Left hindlimb (tissue), 1 donor: Measurements from ENCODE around the gene KCTD5.

ENCODE experiments used
- DNase-seq: peaks from one replicate; pipeline ENCODE4 v3.0.0-alpha.2; 2018

The KCTD5 gene

GRCh38 chr16:2698103-2698870, 16.0 kb downstream of the KCTD5 start:
- DNase-seq: no peak

- DNase-seq: no peak
Observed at GRCh38 chr16:2698965-2699750, 16.8 kb downstream of the KCTD5 start.

GRCh38 chr16:2699791-2700600, 17.7 kb downstream of the KCTD5 start:
- no peak for DNase-seq

GRCh38 chr16:2700786-2701185, 18.5 kb downstream of the KCTD5 start:
- DNase-seq: no peak

- DNase-seq: no peak
Observed at GRCh38 chr16:2701272-2701671, 18.9 kb downstream of the KCTD5 start.

- no peak for DNase-seq
Observed at GRCh38 chr16:2701713-2702437, 19.6 kb downstream of the KCTD5 start.

GRCh38 chr16:2702438-2702825, 20.1 kb downstream of the KCTD5 start:
- no peak for DNase-seq

- DNase-seq: no peak
Observed at GRCh38 chr16:2702871-2703745, 20.8 kb downstream of the KCTD5 start.

- no peak for DNase-seq
Observed at GRCh38 chr16:2704166-2704982, 22.1 kb downstream of the KCTD5 start.

GRCh38 chr16:2704983-2705275, 22.6 kb downstream of the KCTD5 start:
- no peak for DNase-seq

GRCh38 chr16:2705351-2705750, 23.0 kb downstream of the KCTD5 start:
- DNase-seq: no peak

GRCh38 chr16:2706085-2706484, 23.8 kb downstream of the KCTD5 start:
- no peak for DNase-seq

- peak; percentile 28 for DNase-seq
Observed at GRCh38 chr16:2706611-2707311, 24.4 kb downstream of the KCTD5 start.

- DNase-seq: peak; percentile 14
Observed at GRCh38 chr16:2707368-2708289, 25.3 kb downstream of the KCTD5 start.

- DNase-seq: peak; percentile 17
Observed at GRCh38 chr16:2708290-2708639, 25.9 kb downstream of the KCTD5 start.

- DNase-seq: peak; percentile 13
Observed at GRCh38 chr16:2708955-2709587, 26.7 kb downstream of the KCTD5 start.

- no peak for DNase-seq
Observed at GRCh38 chr16:2709588-2709984, 27.3 kb downstream of the KCTD5 start.

- DNase-seq: peak; percentile 12
Observed at GRCh38 chr16:2710021-2710710, 27.8 kb downstream of the KCTD5 start.
